Gastrocnemius medialis (tissue), 4 donors: ENCODE measurements around the gene CATSPERB. TPM values are rescaled to one million over a fixed set of nuclear protein-coding genes. Genes with fewer than 3 reads are reported as not detected.
A peak's percentile ranks its signal among the peaks of the same experiment; 100 is the strongest.

Source experiments
- ATAC-seq, 2 donors: fragments of 150-250 bp; one replicate each; pipeline ENCODE4 v1.9.1; 2016
- DNase-seq, 2 donors: peaks; one replicate each; pipeline ENCODE4 v3.0.0-alpha.2; 2019
- H3K27ac ChIP-seq, 4 donors: fragments of 200-600 bp; sonication (generic); 1 replicate in 1 of 4; 2 replicates in 3 of 4; pipeline ENCODE4 v1.5.1; 2016 to 2018; ENCODE audit warnings: mild to moderate bottlenecking in 2 of 4, moderate library complexity in 1 of 4
- H3K27me3 ChIP-seq, 3 donors: fragments of 200-600 bp; sonication (generic) in 2 of 3; 1 replicate in 1 of 3; 2 replicates in 2 of 3; pipeline versions ENCODE4 v1.5.1 to v1.6.0; 2016 to 2019; ENCODE audit warnings: mild to moderate bottlenecking in 1 of 3, moderate library complexity in 1 of 3
- H3K36me3 ChIP-seq, 2 donors: fragments of 200-600 bp; sonication (generic) in 1 of 2; one replicate each; pipeline ENCODE4 v1.5.1; 2017 to 2018
- H3K4me1 ChIP-seq, 2 donors: fragments of 200-600 bp; sonication (generic) in 1 of 2; one replicate each; pipeline ENCODE4 v1.5.1; 2016 to 2017; ENCODE audit warnings: mild to moderate bottlenecking in 2 of 2
- H3K4me3 ChIP-seq, 4 donors: fragments of 200-600 bp; sonication (generic) in 3 of 4; 1 replicate in 1 of 4; 2 replicates in 3 of 4; pipeline ENCODE4 v1.5.1; 2016 to 2019; ENCODE audit warnings: mild to moderate bottlenecking in 2 of 4
- H3K9me3 ChIP-seq, 3 donors: fragments of 200-600 bp; sonication (generic) in 2 of 3; 1 replicate in 1 of 3; 2 replicates in 2 of 3; pipeline ENCODE4 v1.5.1; 2016 to 2019
- POLR2A ChIP-seq, 2 donors: fragments of 450-650 bp; IDR thresholded peaks; one replicate each; pipeline ENCODE4 v1.6.1; 2017; ENCODE audit warnings: antibody characterized with exemption in 2 of 2, mild to moderate bottlenecking in 2 of 2, moderate library complexity in 2 of 2
- in situ Hi-C, 4 donors: fragments of 200-750 bp; cut with MboI; loops; one replicate each; pipeline versions ENCODE4 v1.15.0 to v1.8.0; 2017; ENCODE audit warnings: low sequenced_read_pairs in 4 of 4
- intact Hi-C: fragments of 100-400 bp; cut with DNase I; formaldehyde crosslinking; loops from one replicate; pipeline ENCODE4 v1.15.1; 2023; ENCODE audit warnings: low total_unique reads
- total RNA-seq, 4 donors: library from RNA; depleted of rRNA; stranded (reverse); fragments of >200 nt; gene quantifications; one replicate each; pipeline versions ENCODE4 v1.1.0 to v1.2.3, GENCODE V29; 2016
- TF ChIP-seq, protein P1 (sequence below), 5 experiments: fragments of 450-650 bp in 3 of 5; fragments of 200-600 bp in 2 of 5; sonication (generic) in 2 of 5; IDR thresholded peaks in 4 of 5; conservative IDR thresholded peaks in 1 of 5; 1 replicate in 4 of 5; 2 replicates in 1 of 5; pipeline ENCODE4 v1.5.1; 2016 to 2019; ENCODE audit warnings: antibody characterized with exemption in 5 of 5, mild to moderate bottlenecking in 3 of 5, moderate library complexity in 3 of 5

CATSPERB gene
- total RNA-seq, 4 donors from 2014 or later, result 0.20 to 0.24 TPM; not detected in 2

DNA sequence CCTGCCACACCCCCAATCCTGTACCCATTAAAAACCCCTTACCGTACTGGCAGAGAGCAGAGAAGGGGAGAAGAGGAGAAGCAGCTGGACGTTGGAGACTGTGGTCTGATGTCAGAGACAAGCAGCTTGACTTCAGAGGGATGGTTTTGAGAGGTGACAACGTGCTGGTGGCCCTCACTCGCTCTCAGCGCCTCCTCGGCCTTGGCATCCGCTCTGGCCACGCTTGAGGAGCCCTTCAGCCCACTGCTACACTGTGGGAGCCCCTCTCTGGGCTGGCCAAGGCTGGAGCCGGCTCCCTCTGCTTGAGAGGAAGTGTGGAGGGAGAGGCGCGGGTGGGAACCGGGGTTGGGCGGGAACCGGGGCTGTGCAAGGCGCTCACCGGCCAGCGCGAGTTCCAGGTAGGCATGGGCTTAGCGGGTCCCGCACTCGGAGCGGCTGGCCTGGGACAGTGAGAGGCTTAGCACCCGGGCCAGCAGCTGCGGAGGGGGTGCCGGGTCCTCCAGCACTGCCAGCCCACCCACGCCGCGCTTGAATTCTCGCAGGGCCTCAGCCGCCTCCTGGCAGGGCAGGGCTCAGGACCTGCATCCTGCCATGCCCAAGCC is 154.2 kb downstream of the CATSPERB start:
- TF ChIP-seq, protein P1, sequence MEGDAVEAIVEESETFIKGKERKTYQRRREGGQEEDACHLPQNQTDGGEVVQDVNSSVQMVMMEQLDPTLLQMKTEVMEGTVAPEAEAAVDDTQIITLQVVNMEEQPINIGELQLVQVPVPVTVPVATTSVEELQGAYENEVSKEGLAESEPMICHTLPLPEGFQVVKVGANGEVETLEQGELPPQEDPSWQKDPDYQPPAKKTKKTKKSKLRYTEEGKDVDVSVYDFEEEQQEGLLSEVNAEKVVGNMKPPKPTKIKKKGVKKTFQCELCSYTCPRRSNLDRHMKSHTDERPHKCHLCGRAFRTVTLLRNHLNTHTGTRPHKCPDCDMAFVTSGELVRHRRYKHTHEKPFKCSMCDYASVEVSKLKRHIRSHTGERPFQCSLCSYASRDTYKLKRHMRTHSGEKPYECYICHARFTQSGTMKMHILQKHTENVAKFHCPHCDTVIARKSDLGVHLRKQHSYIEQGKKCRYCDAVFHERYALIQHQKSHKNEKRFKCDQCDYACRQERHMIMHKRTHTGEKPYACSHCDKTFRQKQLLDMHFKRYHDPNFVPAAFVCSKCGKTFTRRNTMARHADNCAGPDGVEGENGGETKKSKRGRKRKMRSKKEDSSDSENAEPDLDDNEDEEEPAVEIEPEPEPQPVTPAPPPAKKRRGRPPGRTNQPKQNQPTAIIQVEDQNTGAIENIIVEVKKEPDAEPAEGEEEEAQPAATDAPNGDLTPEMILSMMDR (IDR thresholded peaks at IDR 0.05 in 4 of 5, conservative IDR thresholded peaks at IDR 0.05 in 1 of 5), result no peak
- TF ChIP-seq POLR2A (IDR thresholded peaks at IDR 0.05), result no peak
- Histone ChIP-seq H3K27ac (no peak overlapping the region), H3K4me1 (no peaks in the 10 kb centered on the region), H3K27me3 (peaks cover 10 to 24% (median 14%) of the 10 kb centered on the region in 3 donors), H3K36me3 (no peaks in the 10 kb centered on the region), H3K9me3 (no peaks in the 10 kb centered on the region), H3K4me3 (no peak overlapping the region)
- no peak for ATAC-seq
- no peak for DNase-seq
- intact Hi-C loops (no loop called here), in situ Hi-C loops (no loop called here)

DNA sequence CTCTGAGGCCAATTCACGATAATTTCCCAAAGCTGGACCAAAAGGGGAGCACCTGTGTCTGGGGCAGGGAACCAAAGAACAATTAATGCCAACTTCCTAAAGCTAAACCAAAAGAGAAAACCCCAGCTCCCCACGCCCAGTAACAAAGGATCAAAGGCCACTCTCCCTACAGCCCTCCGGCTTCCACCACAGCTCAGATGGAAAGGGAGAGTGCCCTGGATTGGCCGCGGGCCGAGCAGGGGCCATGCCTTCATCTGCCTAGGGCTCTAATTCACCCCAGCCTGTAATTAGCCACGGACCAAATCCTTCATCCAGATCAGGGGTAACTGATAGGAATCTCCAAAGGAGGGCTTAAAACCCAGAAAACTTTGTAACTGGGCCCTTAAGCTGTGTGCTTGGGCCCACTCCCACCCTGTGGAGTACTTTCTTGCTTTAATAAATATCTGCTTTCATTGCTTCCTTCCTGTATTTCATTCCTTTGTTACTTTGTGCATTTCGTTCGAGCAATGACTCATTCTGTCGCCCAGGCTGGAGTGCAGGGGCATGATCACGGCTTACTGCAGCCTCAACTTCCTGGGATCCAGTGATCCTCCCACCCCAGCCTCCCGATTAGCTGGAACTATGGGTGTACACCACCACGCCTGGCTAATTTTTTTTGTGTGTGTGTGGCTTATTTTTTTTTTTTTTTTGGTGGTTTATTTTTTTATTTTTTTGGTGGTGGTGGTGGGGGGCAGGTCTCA is 156.2 kb downstream of the CATSPERB start:
- intact Hi-C loops, result no loop called here
- ATAC-seq, result no peak
- no peak overlapping the region for H3K4me3 ChIP-seq
- in situ Hi-C loops, result no loop called here
- no peak for DNase-seq
- TF ChIP-seq, protein P1 (IDR thresholded peaks at IDR 0.05 in 4 of 5, conservative IDR thresholded peaks at IDR 0.05 in 1 of 5), result no peak
- TF ChIP-seq POLR2A (IDR thresholded peaks at IDR 0.05), result no peak
- peaks cover 12 to 27% (median 14%) of the 10 kb centered on the region in 3 donors for H3K27me3 ChIP-seq
- no peak overlapping the region for H3K27ac ChIP-seq
- no peaks in the 10 kb centered on the region for H3K4me1 ChIP-seq
- H3K9me3 ChIP-seq, result no peaks in the 10 kb centered on the region
- H3K36me3 ChIP-seq, result no peaks in the 10 kb centered on the region

DNA sequence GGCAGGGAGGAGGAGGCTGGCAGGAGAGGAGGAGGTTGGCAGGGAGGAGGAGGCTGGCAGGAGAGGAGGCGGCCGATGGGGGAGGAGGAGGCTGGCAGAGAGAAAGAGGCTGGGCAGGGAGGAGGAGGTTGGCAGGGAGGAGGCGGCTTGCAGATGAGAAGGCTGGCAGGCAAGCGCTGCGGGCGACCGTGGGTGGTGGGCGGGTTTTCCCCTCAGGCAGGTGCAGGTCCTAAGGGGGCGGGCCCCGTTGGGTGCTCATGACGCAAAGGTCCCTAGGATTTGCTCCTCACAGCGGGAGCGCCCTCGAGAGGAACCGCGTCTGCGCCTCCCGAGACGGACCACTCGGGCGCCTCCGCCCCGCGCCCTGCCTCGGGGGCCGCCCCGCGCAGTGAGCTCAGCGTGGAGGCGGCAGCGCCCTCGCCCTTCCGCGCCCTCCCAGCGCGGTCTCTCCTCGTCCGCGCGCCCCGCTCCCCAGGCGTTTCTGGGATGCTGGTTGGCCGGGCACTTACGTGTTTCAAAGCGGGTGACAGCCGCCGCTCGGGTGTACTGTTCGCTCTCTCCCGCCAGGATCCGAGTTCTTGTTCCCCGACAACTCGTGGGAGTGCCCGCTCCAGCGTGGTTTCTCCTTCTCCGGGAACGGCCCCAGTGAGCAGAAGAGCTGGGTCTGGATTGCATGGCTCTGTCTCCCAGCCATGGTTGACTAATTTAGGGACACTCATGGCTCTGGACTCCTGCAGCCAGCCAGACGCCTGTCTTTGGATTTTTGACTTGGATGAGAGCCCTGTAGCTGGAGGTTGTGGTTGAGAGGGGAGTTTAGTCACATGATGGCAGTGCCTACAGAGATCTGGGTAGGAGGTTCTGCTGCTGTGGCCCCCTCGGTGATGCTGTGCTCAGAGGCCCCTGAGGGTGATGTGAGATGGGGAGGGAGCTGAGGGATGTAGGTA is 157.7 kb downstream of the CATSPERB start:
- ATAC-seq, result no peak
- Histone ChIP-seq H3K4me3 (peak overlapping the region in 3 of 4 donors; percentile 14 to 36 (median 27)), H3K27ac (no peak overlapping the region), H3K36me3 (no peaks in the 10 kb centered on the region), H3K4me1 (no peaks in the 10 kb centered on the region), H3K9me3 (no peaks in the 10 kb centered on the region), H3K27me3 (peaks cover 12 to 27% (median 14%) of the 10 kb centered on the region in 3 donors)
- in situ Hi-C loops (no loop called here), intact Hi-C loops (no loop called here)
- DNase-seq, result no peak
- no peak for TF ChIP-seq POLR2A (IDR thresholded peaks at IDR 0.05)
- TF ChIP-seq, protein P1 (IDR thresholded peaks at IDR 0.05 in 4 of 5, conservative IDR thresholded peaks at IDR 0.05 in 1 of 5), result no peak

DNA sequence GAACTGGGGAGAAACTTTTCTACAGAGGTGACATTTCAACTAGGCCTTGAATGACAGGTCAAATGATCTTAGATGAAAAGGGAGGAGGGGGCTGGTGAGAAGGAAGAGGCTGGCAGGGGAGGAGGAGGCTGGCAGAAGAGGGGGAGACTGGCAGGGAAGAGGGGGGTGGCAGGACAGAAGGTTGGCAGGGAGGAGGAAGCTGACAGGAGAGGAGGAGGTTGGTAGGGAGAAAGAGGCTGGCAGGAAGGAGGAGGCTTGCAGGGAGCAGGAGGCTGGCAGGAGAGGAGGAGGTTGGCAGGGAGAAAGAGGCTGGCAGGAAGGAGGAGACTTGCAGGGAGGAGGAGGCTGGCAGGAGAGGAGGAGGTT is 158.4 kb downstream of the CATSPERB start:
- H3K27me3 ChIP-seq, result peaks cover 12 to 27% (median 14%) of the 10 kb centered on the region in 3 donors
- ATAC-seq (no peak), DNase-seq (no peak)
- no peaks in the 10 kb centered on the region for H3K36me3 ChIP-seq
- in situ Hi-C loops (no loop called here), intact Hi-C loops (no loop called here)
- no peak for TF ChIP-seq POLR2A (IDR thresholded peaks at IDR 0.05)
- TF ChIP-seq, protein P1 (IDR thresholded peaks at IDR 0.05 in 4 of 5, conservative IDR thresholded peaks at IDR 0.05 in 1 of 5), result no peak
- no peak overlapping the region for H3K4me3 ChIP-seq
- H3K27ac ChIP-seq, result no peak overlapping the region
- H3K4me1 ChIP-seq, result no peaks in the 10 kb centered on the region
- no peaks in the 10 kb centered on the region for H3K9me3 ChIP-seq
